GM12891 (cell line): ENCODE measurements around the gene ACAP1.

ENCODE experiments used
- POLR2A ChIP-seq: IDR thresholded peaks from 2 replicates; pipeline ENCODE4 v1.6.1; 2011; ENCODE audit warnings: low read depth, low read length, control low read depth
- POLR2AphosphoS5 ChIP-seq: IDR thresholded peaks from 2 replicates; pipeline ENCODE4 v1.6.1; 2011; ENCODE audit warnings: low read depth, low read length, control low read depth
- POU2F2 ChIP-seq: IDR thresholded peaks from 2 replicates; pipeline ENCODE4 v1.6.1; 2011; ENCODE audit warnings: low read depth, mild to moderate bottlenecking, control low read depth, low read length, moderate library complexity
- TAF1 ChIP-seq: IDR thresholded peaks from 2 replicates; pipeline ENCODE4 v1.6.1; 2011; ENCODE audit warnings: low read depth, low read length, control low read depth

DNA sequence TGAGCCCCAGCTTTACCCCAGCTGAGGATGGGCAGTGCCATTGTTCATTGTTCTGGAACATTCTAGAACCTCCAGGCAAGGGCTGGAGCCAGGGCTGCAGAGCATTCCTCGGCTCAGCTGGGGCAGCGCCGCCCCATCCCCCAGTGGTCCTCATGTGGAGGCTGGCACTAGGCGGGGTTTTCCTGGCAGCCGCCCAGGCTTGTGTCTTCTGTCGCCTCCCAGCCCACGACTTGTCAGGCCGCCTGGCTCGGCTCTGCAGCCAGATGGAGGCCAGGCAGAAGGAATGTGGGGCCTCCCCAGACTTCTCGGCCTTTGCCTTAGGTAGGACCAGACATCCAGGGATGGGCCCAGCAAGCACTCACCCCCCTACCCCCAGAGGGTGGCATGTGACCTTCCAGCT, 18.7 kb downstream of the ACAP1 start, which contains the start of gene TMEM95:
- TF ChIP-seq TAF1 (no peak), POU2F2 (no peak), POLR2AphosphoS5 (no peak), POLR2A (no peak)
